Stomach (tissue), 4 donors: Measurements from ENCODE around the gene KIF17.

Experiments
- CTCF ChIP-seq, 7 experiments: fragments of 450-650 bp in 4 of 7; fragments of 200-600 bp in 3 of 7; sonication (generic) in 3 of 7; IDR thresholded peaks; one replicate each; pipeline ENCODE4 v1.5.1; 2016 to 2019; ENCODE audit warnings: antibody characterized with exemption in 7 of 7, control low read depth in 2 of 7, mild to moderate bottlenecking in 1 of 7
- POLR2A ChIP-seq, 4 donors: fragments of 450-650 bp; IDR thresholded peaks; one replicate each; pipeline ENCODE4 v1.6.1; 2016; ENCODE audit warnings: antibody characterized with exemption in 4 of 4, control low read depth in 2 of 4, mild to moderate bottlenecking in 1 of 4, moderate library complexity in 1 of 4
- POLR2AphosphoS5 ChIP-seq, 3 donors: sonication (generic); formaldehyde crosslinking; IDR thresholded peaks; one replicate each; pipeline ENCODE4 v1.6.1; 2016; ENCODE audit warnings: antibody characterized with exemption in 3 of 3

- TF ChIP-seq CTCF (IDR thresholded peaks at IDR 0.05), result no peak
- TF ChIP-seq POLR2A (IDR thresholded peaks at IDR 0.05), result no peak
- no peak for TF ChIP-seq POLR2AphosphoS5 (IDR thresholded peaks at IDR 0.05)
These were observed 57.4 kb downstream of the KIF17 start for GRCh38 chr1:20660363-20660762.
